ENCODE measurements around the gene FNDC3A.

- TF ChIP-seq CTCF (conservative IDR thresholded peaks at IDR 0.05) (no peak), EZH2 (IDR thresholded peaks at IDR 0.05; ENCODE audit: low read depth) (no peak)
Measured at GRCh38 chr13:49084961-49085360, 109.2 kb downstream of the FNDC3A start.

Data from PC-9 (cell line).